Measurements from ENCODE around the gene SNORC. TPM values are rescaled to one million over a fixed set of nuclear protein-coding genes. Genes with fewer than 3 reads are reported as not detected.

Gene SNORC
- total and polyA plus RNA-seq, 12 donors = 0.70 to 1.7 (median 0.94) TPM

DNA sequence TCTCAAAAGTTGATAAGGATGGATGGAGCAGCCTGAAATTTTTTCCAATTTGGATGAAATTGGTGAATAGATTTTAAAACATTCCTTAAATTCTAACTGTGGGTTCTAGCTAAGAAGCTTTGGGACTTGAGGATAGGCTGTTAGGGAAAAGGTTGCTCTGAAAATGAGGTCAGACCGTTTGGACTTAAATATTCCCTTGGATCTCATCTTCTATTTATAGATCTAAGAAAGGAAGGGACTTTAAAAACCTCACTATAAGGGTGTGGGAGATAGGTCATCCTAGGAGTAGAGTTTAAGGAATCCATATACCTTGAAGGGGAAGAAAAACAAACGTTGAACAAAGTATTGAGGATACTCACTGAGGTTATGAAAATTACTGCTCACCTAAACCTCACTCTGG lies 17.4 kb upstream of the SNORC start:
- no peak overlapping the region for H3K4me3 ChIP-seq
- ATAC-seq = no peak
- TF ChIP-seq, protein P1, sequence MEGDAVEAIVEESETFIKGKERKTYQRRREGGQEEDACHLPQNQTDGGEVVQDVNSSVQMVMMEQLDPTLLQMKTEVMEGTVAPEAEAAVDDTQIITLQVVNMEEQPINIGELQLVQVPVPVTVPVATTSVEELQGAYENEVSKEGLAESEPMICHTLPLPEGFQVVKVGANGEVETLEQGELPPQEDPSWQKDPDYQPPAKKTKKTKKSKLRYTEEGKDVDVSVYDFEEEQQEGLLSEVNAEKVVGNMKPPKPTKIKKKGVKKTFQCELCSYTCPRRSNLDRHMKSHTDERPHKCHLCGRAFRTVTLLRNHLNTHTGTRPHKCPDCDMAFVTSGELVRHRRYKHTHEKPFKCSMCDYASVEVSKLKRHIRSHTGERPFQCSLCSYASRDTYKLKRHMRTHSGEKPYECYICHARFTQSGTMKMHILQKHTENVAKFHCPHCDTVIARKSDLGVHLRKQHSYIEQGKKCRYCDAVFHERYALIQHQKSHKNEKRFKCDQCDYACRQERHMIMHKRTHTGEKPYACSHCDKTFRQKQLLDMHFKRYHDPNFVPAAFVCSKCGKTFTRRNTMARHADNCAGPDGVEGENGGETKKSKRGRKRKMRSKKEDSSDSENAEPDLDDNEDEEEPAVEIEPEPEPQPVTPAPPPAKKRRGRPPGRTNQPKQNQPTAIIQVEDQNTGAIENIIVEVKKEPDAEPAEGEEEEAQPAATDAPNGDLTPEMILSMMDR (IDR thresholded peaks at IDR 0.05) = no peak
- peaks cover 0 to 98% (median 57%) of the 10 kb centered on the region in 9 donors for H3K36me3 ChIP-seq
- intact Hi-C loops (cut with DNase I) = loop anchor here in 9 of 10 donors (1.0 to 10.0 kb wide), 8 partner anchors 182 to 402 kb away; partner anchors contain the start of genes ATG16L1 (in 8 of the 9) and NEU2 (in 1 of the 9)
- 37 to 44% methylated on average over 2 of the region's 2 CpGs for WGBS, 2 donors
- no peaks in the 10 kb centered on the region for H3K27me3 ChIP-seq
- no peak overlapping the region for H3K27ac ChIP-seq
- DNase-seq = no peak
- H3K4me1 ChIP-seq = peaks cover 0 to 16% (median 0%) of the 10 kb centered on the region in 9 donors
- H3K9me3 ChIP-seq = no peaks in the 10 kb centered on the region

DNA sequence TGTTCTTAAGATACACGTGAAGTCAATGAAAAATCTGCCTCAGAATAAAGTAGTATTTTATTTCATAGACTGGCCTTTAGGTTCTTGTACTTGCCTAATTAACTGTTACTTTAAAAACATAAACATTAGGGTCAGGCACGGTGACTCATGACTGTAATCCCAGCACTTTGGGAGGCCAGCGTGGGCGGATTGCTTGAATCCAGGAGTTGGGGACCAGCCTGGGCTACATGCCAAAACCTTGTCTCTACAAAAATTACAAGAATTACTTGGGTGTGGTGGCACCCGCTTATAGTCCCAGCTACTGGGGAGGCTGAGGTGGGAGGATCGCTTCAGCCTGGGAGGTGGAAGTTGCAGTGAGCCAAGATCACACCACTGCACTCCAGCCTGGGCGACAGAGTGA lies 16.0 kb upstream of the SNORC start:
- Histone ChIP-seq H3K27me3 (no peaks in the 10 kb centered on the region), H3K4me1 (peaks cover 0 to 16% (median 0%) of the 10 kb centered on the region in 9 donors), H3K36me3 (peaks cover 0 to 98% (median 49%) of the 10 kb centered on the region in 9 donors), H3K4me3 (no peak overlapping the region), H3K9me3 (no peaks in the 10 kb centered on the region), H3K27ac (peak overlapping the region in 1 of 10 donors; percentile 10)
- DNase-seq = no peak
- intact Hi-C loops (cut with DNase I) = loop anchor here in 8 of 10 donors (5.0 to 10.0 kb wide), 6 partner anchors 181 to 401 kb away; partner anchors contain the start of genes ATG16L1 (in 6 of the 8) and NEU2 (in 1 of the 8)
- ATAC-seq = no peak
- WGBS, 2 donors = 57 to 63% methylated on average over 7 of the region's 7 CpGs
- TF ChIP-seq, protein P1 (IDR thresholded peaks at IDR 0.05) = no peak

DNA sequence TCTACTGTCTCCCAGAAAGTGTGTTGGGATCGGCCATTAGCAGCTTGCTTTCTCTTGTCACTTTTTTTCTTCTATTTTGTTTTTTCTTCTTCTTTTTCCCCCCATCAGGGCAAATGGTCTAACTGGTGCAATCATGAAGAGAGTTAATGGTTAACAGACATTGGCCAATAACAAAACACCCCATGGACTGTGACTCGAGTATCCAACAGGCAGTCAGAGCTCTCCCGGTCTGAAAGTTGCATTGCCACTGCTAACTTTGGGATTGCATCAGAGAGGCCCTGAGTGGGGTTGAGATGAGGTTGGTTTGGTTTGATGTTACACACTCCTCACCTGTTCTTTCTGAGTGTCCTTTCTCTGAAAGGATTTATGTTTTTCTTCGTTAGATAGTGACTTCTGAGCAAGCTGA lies 12.9 kb upstream of the SNORC start:
- H3K36me3 ChIP-seq = peaks cover 0 to 95% (median 32%) of the 10 kb centered on the region in 9 donors
- 83 to 85% methylated on average over 4 of the region's 4 CpGs for WGBS, 2 donors
- intact Hi-C loops (cut with DNase I) = loop anchor here in 7 of 10 donors (5.0 to 10.0 kb wide), 6 partner anchors 178 to 398 kb away; partner anchors contain the start of genes ATG16L1 (in 1 of the 7) and NEU2 (in 1 of the 7)
- no peak overlapping the region for H3K4me3 ChIP-seq
- TF ChIP-seq, protein P1 (IDR thresholded peaks at IDR 0.05) = no peak
- no peak for DNase-seq
- H3K9me3 ChIP-seq = no peaks in the 10 kb centered on the region
- H3K4me1 ChIP-seq = peaks cover 0 to 14% (median 0%) of the 10 kb centered on the region in 9 donors
- no peak for ATAC-seq
- H3K27me3 ChIP-seq = no peaks in the 10 kb centered on the region
- H3K27ac ChIP-seq = no peak overlapping the region

DNA sequence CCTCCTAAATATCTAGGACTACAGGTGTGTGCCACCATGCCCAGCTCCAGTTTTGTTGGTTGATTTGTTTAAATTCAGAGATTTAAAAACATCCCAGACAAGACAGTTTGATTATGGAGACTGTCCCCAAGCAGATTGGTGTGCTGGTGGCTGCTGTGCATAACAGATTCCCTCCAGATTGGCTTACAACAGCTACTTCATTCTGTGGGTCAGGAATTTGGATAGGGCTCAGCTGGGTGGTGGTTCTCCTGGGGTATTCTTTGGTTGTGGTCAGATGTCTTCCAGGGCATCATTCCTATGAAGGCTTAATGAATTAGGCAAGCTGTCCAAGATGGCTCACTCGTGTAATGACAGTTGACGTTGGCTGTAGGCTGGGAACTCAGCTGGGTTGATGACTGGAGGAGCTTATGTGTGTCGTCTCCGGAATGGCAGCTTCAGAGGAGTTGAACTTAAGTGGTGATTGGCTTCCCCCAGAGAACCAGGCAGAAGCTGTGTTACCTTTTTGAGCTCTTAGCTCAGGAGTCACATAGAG lies 10.6 kb upstream of the SNORC start:
- ATAC-seq (no peak), DNase-seq (no peak)
- no peak overlapping the region for H3K4me3 ChIP-seq
- H3K9me3 ChIP-seq = no peaks in the 10 kb centered on the region
- WGBS, 2 donors = 93 to 95% methylated on average over 4 of the region's 4 CpGs
- H3K4me1 ChIP-seq = no peaks in the 10 kb centered on the region
- no peak overlapping the region for H3K27ac ChIP-seq
- H3K36me3 ChIP-seq = peaks cover 0 to 74% (median 32%) of the 10 kb centered on the region in 9 donors
- H3K27me3 ChIP-seq = no peaks in the 10 kb centered on the region
- intact Hi-C loops (cut with DNase I) = loop anchor here in 7 of 10 donors (5.0 to 10.0 kb wide), 6 partner anchors 175 to 395 kb away; partner anchors contain the start of genes ATG16L1 (in 1 of the 7) and NEU2 (in 1 of the 7)
- TF ChIP-seq, protein P1 (IDR thresholded peaks at IDR 0.05) = no peak

Data from heart right ventricle (tissue), 16 donors.